ENCODE data around the gene DBNDD1. TPM values are rescaled to one million over a fixed set of nuclear protein-coding genes. Genes with fewer than 3 reads are reported as not detected.
A peak's percentile ranks its signal among the peaks of the same experiment; 100 is the strongest.
"Not testable (repeated sequence)": the region's sequence is repeated elsewhere in the genome, so short reads cannot be mapped to it uniquely, and the experiment has no call there.

DBNDD1 gene
- total RNA-seq, 2 experiments from 2014 or later: 0.52 to 0.96 TPM

GRCh38 chr16:89972244-89973234 is 46.7 kb downstream of the DBNDD1 start:
- DNase-seq (peak; percentile 89), ATAC-seq (peak; percentile 97)
- H3K27ac Mint-ChIP-seq: peak overlapping the region; percentile 95
- intact Hi-C loops (cut with micrococcal nuclease): no loop called here
- H3K36me3 Mint-ChIP-seq (ENCODE audit: low read depth): peaks cover 26% of the 10 kb centered on the region
- peaks cover 6% of the 10 kb centered on the region for H3K9me3 Mint-ChIP-seq
- TF ChIP-seq CTCF (IDR thresholded peaks at IDR 0.05): no peak
- H3K4me3 Mint-ChIP-seq: peak overlapping the region; percentile 98
- peaks cover 24% of the 10 kb centered on the region for H3K4me1 Mint-ChIP-seq (ENCODE audit: low read depth)
- ChIA-PET CTCF (interaction anchor here (0.8 to 1.2 kb wide), 2 partner anchors 54 to 62 kb away, joined by 3 read pairs; partner anchors contain the start of gene MC1R), POLR2A (interaction anchor here (0.8 to 2.6 kb wide), 14 partner anchors 9 to 217 kb away, joined by 3 to 9 read pairs (median 3); partner anchors contain the start of gene TCF25)
- H3K27me3 Mint-ChIP-seq: no peaks in the 10 kb centered on the region

- POLR2A ChIA-PET: interaction anchor here (0.6 to 2.6 kb wide), 4 partner anchors 10 to 52 kb away, joined by 3 to 8 read pairs (median 3); no protein-coding TSS in a partner anchor
- Mint-ChIP-seq H3K4me1 (ENCODE audit: low read depth) (peaks cover 24% of the 10 kb centered on the region), H3K4me3 (peak overlapping the region; percentile 98), H3K27me3 (no peaks in the 10 kb centered on the region), H3K27ac (peak overlapping the region; percentile 83), H3K36me3 (ENCODE audit: low read depth) (peaks cover 22% of the 10 kb centered on the region), H3K9me3 (peaks cover 6% of the 10 kb centered on the region)
- peak; percentile 4 for ATAC-seq
- intact Hi-C loops (cut with micrococcal nuclease): no loop called here
- CTCF ChIA-PET: no interaction called here
- DNase-seq: no peak
- no peak for TF ChIP-seq CTCF (IDR thresholded peaks at IDR 0.05)
These were observed 47.6 kb downstream of the DBNDD1 start for GRCh38 chr16:89971495-89972243.

- Mint-ChIP-seq H3K27ac (no peak overlapping the region), H3K9me3 (peaks cover 6% of the 10 kb centered on the region), H3K4me1 (ENCODE audit: low read depth) (peaks cover 23% of the 10 kb centered on the region), H3K4me3 (no peak overlapping the region), H3K36me3 (ENCODE audit: low read depth) (peaks cover 22% of the 10 kb centered on the region), H3K27me3 (no peaks in the 10 kb centered on the region)
- ChIA-PET CTCF (no interaction called here), POLR2A (interaction anchor here (1.0 to 1.4 kb wide), 3 partner anchors 10 to 39 kb away, joined by 3 to 4 read pairs (median 4); no protein-coding TSS in a partner anchor)
- no peak for TF ChIP-seq CTCF (IDR thresholded peaks at IDR 0.05)
- intact Hi-C loops (cut with micrococcal nuclease): no loop called here
- no peak for ATAC-seq
- no peak for DNase-seq
These were observed 49.4 kb downstream of the DBNDD1 start for GRCh38 chr16:89969741-89970410.

- intact Hi-C loops (cut with micrococcal nuclease); H3K27ac Mint-ChIP-seq; H3K27me3 Mint-ChIP-seq; DNase-seq; CTCF ChIA-PET; H3K9me3 Mint-ChIP-seq; POLR2A ChIA-PET; H3K4me3 Mint-ChIP-seq; ATAC-seq: not testable (repeated sequence)
- H3K4me1 Mint-ChIP-seq (ENCODE audit: low read depth): peaks cover 12% of the 10 kb centered on the region
- H3K36me3 Mint-ChIP-seq (ENCODE audit: low read depth): peaks cover 14% of the 10 kb centered on the region
These were observed 51.2 kb downstream of the DBNDD1 start for GRCh38 chr16:89968074-89968473.

GRCh38 chr16:89967436-89967835 is 51.8 kb downstream of the DBNDD1 start:
- CTCF ChIA-PET; H3K27ac Mint-ChIP-seq; intact Hi-C loops (cut with micrococcal nuclease); H3K27me3 Mint-ChIP-seq; H3K4me3 Mint-ChIP-seq; ATAC-seq; H3K9me3 Mint-ChIP-seq; POLR2A ChIA-PET; DNase-seq: not testable (repeated sequence)
- H3K36me3 Mint-ChIP-seq (ENCODE audit: low read depth): peaks cover 14% of the 10 kb centered on the region
- peaks cover 12% of the 10 kb centered on the region for H3K4me1 Mint-ChIP-seq (ENCODE audit: low read depth)
